Left renal cortex interstitium (tissue), 4 donors: ENCODE results near the gene ZNF579. TPM values are rescaled to one million over a fixed set of nuclear protein-coding genes. Genes with fewer than 3 reads are reported as not detected.

Source experiments
- polyA plus RNA-seq, 4 donors: library from polyadenylated mRNA; unstranded; fragments of 120-200 nt; gene quantifications; one replicate each; pipeline ENCODE4 v1.2.1, GENCODE V29; 2013; ENCODE audit not compliant: insufficient read length in 4 of 4

ZNF579 gene
- polyA plus RNA-seq, 4 donors, result 9.8 to 26.1 (median 17.7) TPM

Other genes starting within 250 kb of the ZNF579 start
- 10 to 100 TPM; 13.5 to 36.8 (median 27.2) TPM for gene KMT5C, start 241.0 kb downstream of the ZNF579 start, polyA plus RNA-seq
- 1 to 10 TPM in 3 of 4 donors, under 1 TPM in 1; 0.76 to 1.8 (median 1.4) TPM for gene COX6B2, start 226.1 kb downstream of the ZNF579 start, polyA plus RNA-seq
- under 1 TPM; 0.08 to 0.49 (median 0.21) TPM for gene GARIN5B, start 217.6 kb downstream of the ZNF579 start, polyA plus RNA-seq
- 1 to 10 TPM; 1.0 to 2.6 (median 1.6) TPM for gene IL11, start 210.4 kb downstream of the ZNF579 start, polyA plus RNA-seq
- gene TMEM190, start 204.0 kb downstream of the ZNF579 start, polyA plus RNA-seq, result under 1 TPM in 2 of 4 donors, not detected in 2; 0.40 to 0.76 TPM
- gene TMEM238, start 196.6 kb downstream of the ZNF579 start, polyA plus RNA-seq, result 1 to 10 TPM in 2 of 4 donors, under 1 TPM in 2; 0.18 to 2.4 (median 1.0) TPM
- gene RPL28, start 194.9 kb downstream of the ZNF579 start, polyA plus RNA-seq, result 1,000 to 10,000 TPM in 3 of 4 donors, 100 to 1,000 TPM in 1; 826 to 1,568 (median 1,229) TPM
- 10 to 100 TPM; 38.3 to 71.0 (median 48.0) TPM for gene UBE2S, start 173.1 kb downstream of the ZNF579 start, polyA plus RNA-seq
- under 1 TPM; 0.16 to 0.38 (median 0.22) TPM for gene SHISA7, start 137.5 kb downstream of the ZNF579 start, polyA plus RNA-seq
- 10 to 100 TPM; 33.8 to 59.3 (median 42.8) TPM for gene ISOC2, start 119.2 kb downstream of the ZNF579 start, polyA plus RNA-seq
- gene C19orf85, start 116.1 kb downstream of the ZNF579 start, polyA plus RNA-seq, result not detected
- gene ZNF628, start 104.2 kb downstream of the ZNF579 start, polyA plus RNA-seq, result 1 to 10 TPM; 2.3 to 6.8 (median 4.4) TPM
- 10 to 100 TPM; 41.9 to 74.3 (median 57.1) TPM for gene NAT14, start 95.7 kb downstream of the ZNF579 start, polyA plus RNA-seq
- 1 to 10 TPM; 1.4 to 3.1 (median 2.1) TPM for gene SSC5D, start 92.4 kb downstream of the ZNF579 start, polyA plus RNA-seq
- 1 to 10 TPM in 1 of 4 donors, under 1 TPM in 3; 0.51 to 1.5 (median 0.88) TPM for gene SBK2, start 43.7 kb downstream of the ZNF579 start, polyA plus RNA-seq
- under 1 TPM; 0.10 to 0.22 (median 0.13) TPM for gene SBK3, start 35.3 kb downstream of the ZNF579 start, polyA plus RNA-seq
- 10 to 100 TPM; 15.7 to 28.9 (median 23.4) TPM for gene FIZ1, start 18.7 kb upstream of the ZNF579 start, polyA plus RNA-seq
- gene ZNF524, start 19.4 kb upstream of the ZNF579 start, polyA plus RNA-seq, result 10 to 100 TPM in 2 of 4 donors, 1 to 10 TPM in 2; 5.3 to 14.8 (median 10.9) TPM
- gene ZNF865, start 24.8 kb upstream of the ZNF579 start, polyA plus RNA-seq, result 10 to 100 TPM in 2 of 4 donors, 1 to 10 TPM in 2; 5.8 to 15.1 (median 11.3) TPM
- gene ZNF784, start 43.7 kb upstream of the ZNF579 start, polyA plus RNA-seq, result 10 to 100 TPM in 3 of 4 donors, 1 to 10 TPM in 1; 9.1 to 15.0 (median 12.9) TPM
- 10 to 100 TPM; 33.8 to 67.1 (median 51.7) TPM for gene ZNF580, start 60.2 kb upstream of the ZNF579 start, polyA plus RNA-seq
- 10 to 100 TPM; 23.8 to 33.5 (median 28.0) TPM for gene ZNF581, start 62.8 kb upstream of the ZNF579 start, polyA plus RNA-seq
- 10 to 100 TPM; 18.3 to 29.6 (median 25.8) TPM for gene CCDC106, start 67.4 kb upstream of the ZNF579 start, polyA plus RNA-seq
- gene U2AF2, start 74.2 kb upstream of the ZNF579 start, polyA plus RNA-seq, result 100 to 1,000 TPM; 150 to 257 (median 198) TPM
- 100 to 1,000 TPM in 3 of 4 donors, 10 to 100 TPM in 1; 92.1 to 157 (median 133) TPM for gene EPN1, start 94.4 kb upstream of the ZNF579 start, polyA plus RNA-seq
- under 1 TPM in 2 of 4 donors, not detected in 2; 0.03 to 0.08 TPM for gene NLRP9, start 157.6 kb upstream of the ZNF579 start, polyA plus RNA-seq
- gene RFPL4A, start 178.2 kb upstream of the ZNF579 start, polyA plus RNA-seq, result under 1 TPM in 2 of 4 donors, not detected in 2; 0.16 to 0.25 TPM
- gene RFPL4AL1, start 188.3 kb upstream of the ZNF579 start, polyA plus RNA-seq, result not detected